Gastroesophageal sphincter (tissue), 4 donors: ENCODE data around the gene FNDC3B. TPM values are rescaled to one million over a fixed set of nuclear protein-coding genes. Genes with fewer than 3 reads are reported as not detected.

ENCODE experiments used
- ATAC-seq: fragments of 150-250 bp; one replicate; pipeline ENCODE4 v1.9.1; 2016; ENCODE audit warnings: mild to moderate bottlenecking, moderate library complexity
- H3K27ac ChIP-seq, 4 donors: fragments of 200-600 bp; sonication (generic) in 3 of 4; 1 replicate in 3 of 4; 2 replicates in 1 of 4; pipeline ENCODE4 v1.5.1; 2016 to 2019
- H3K27me3 ChIP-seq: fragments of 200-600 bp; sonication (generic); one replicate; pipeline ENCODE4 v1.5.1; 2019
- H3K36me3 ChIP-seq, 2 donors: fragments of 200-600 bp; sonication (generic); one replicate each; pipeline ENCODE4 v1.5.1; 2019; ENCODE audit warnings: control low read depth in 1 of 2
- H3K4me1 ChIP-seq, 3 donors: fragments of 200-600 bp; sonication (generic); 1 replicate in 2 of 3; 2 replicates in 1 of 3; pipeline ENCODE4 v1.5.1; 2016 to 2019; ENCODE audit warnings: control low read depth in 2 of 3
- H3K4me3 ChIP-seq, 2 donors: fragments of 200-600 bp; sonication (generic); one replicate each; pipeline ENCODE4 v1.5.1; 2019; ENCODE audit warnings: mild to moderate bottlenecking in 1 of 2, moderate library complexity in 1 of 2
- H3K9me3 ChIP-seq, 3 donors: fragments of 200-600 bp; sonication (generic); one replicate each; pipeline ENCODE4 v1.5.1; 2017 to 2019; ENCODE audit warnings: control low read depth in 2 of 3
- EP300 ChIP-seq: sonication (generic); formaldehyde crosslinking; IDR thresholded peaks from one replicate; pipeline ENCODE4 v1.6.1; 2017; ENCODE audit warnings: antibody characterized with exemption, mild to moderate bottlenecking
- POLR2A ChIP-seq, 2 donors: fragments of 450-650 bp; IDR thresholded peaks; one replicate each; pipeline ENCODE4 v1.6.1; 2017; ENCODE audit warnings: antibody characterized with exemption in 2 of 2, mild to moderate bottlenecking in 2 of 2, moderate library complexity in 1 of 2
- POLR2AphosphoS5 ChIP-seq: sonication (generic); formaldehyde crosslinking; IDR thresholded peaks from one replicate; pipeline ENCODE4 v1.6.1; 2017; ENCODE audit warnings: antibody characterized with exemption
- WGBS, 2 donors: methylation state at CpG; one replicate each; pipeline ENCODE4 v1.1.5; 2018; ENCODE audit warnings: low coverage in 1 of 2; 5-methylcytosine and 5-hydroxymethylcytosine counted together
- total RNA-seq, 4 donors: library from RNA; depleted of rRNA; stranded (reverse); fragments of >200 nt; gene quantifications; one replicate each; pipeline ENCODE4 v1.1.0, GENCODE V29; 2016
- TF ChIP-seq, protein P1 (sequence below), 4 experiments: fragments of 200-600 bp in 2 of 4; fragments of 450-650 bp in 2 of 4; sonication (generic) in 1 of 4; IDR thresholded peaks; one replicate each; pipeline ENCODE4 v1.5.1; 2017 to 2019; ENCODE audit warnings: antibody characterized with exemption in 4 of 4, mild to moderate bottlenecking in 2 of 4, moderate library complexity in 2 of 4

FNDC3B gene
- total RNA-seq, 4 donors from 2014 or later, result 53.1 to 97.2 (median 70.8) TPM

DNA sequence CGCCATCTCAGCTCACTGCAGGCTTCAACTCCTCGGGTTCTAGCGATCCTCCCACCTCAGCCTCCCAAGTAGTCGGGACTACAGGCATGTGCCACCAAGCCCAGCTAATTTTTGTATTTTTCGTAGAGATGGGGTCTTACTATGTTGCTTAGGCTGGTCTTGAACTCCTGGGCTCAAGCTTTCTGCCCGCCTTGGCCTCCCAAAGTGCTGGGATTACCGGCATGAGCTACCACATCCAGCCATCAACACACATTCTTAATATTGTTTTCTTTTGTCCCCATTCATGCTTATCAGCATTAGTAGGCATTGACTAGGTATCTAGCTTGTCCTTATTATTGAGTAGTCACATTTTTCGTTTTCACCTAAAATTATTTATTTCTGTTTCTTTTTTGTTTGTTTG lies 240.6 kb downstream of the FNDC3B start:
- no peak for ATAC-seq
- peaks cover 4 to 49% (median 6%) of the 10 kb centered on the region in 3 donors for H3K4me1 ChIP-seq
- no peaks in the 10 kb centered on the region for H3K9me3 ChIP-seq
- no peak overlapping the region for H3K4me3 ChIP-seq
- WGBS, 2 donors, result 82 to 90% methylated on average over 6 to 8 of the region's 8 CpGs
- no peaks in the 10 kb centered on the region for H3K27me3 ChIP-seq
- H3K36me3 ChIP-seq, result no peaks in the 10 kb centered on the region
- TF ChIP-seq POLR2AphosphoS5, result no peak
- TF ChIP-seq POLR2A (IDR thresholded peaks at IDR 0.05), result no peak
- no peak for TF ChIP-seq EP300
- TF ChIP-seq, protein P1, sequence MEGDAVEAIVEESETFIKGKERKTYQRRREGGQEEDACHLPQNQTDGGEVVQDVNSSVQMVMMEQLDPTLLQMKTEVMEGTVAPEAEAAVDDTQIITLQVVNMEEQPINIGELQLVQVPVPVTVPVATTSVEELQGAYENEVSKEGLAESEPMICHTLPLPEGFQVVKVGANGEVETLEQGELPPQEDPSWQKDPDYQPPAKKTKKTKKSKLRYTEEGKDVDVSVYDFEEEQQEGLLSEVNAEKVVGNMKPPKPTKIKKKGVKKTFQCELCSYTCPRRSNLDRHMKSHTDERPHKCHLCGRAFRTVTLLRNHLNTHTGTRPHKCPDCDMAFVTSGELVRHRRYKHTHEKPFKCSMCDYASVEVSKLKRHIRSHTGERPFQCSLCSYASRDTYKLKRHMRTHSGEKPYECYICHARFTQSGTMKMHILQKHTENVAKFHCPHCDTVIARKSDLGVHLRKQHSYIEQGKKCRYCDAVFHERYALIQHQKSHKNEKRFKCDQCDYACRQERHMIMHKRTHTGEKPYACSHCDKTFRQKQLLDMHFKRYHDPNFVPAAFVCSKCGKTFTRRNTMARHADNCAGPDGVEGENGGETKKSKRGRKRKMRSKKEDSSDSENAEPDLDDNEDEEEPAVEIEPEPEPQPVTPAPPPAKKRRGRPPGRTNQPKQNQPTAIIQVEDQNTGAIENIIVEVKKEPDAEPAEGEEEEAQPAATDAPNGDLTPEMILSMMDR (IDR thresholded peaks at IDR 0.05), result no peak
- H3K27ac ChIP-seq, result peak overlapping the region in 1 of 4 donors; percentile 23

DNA sequence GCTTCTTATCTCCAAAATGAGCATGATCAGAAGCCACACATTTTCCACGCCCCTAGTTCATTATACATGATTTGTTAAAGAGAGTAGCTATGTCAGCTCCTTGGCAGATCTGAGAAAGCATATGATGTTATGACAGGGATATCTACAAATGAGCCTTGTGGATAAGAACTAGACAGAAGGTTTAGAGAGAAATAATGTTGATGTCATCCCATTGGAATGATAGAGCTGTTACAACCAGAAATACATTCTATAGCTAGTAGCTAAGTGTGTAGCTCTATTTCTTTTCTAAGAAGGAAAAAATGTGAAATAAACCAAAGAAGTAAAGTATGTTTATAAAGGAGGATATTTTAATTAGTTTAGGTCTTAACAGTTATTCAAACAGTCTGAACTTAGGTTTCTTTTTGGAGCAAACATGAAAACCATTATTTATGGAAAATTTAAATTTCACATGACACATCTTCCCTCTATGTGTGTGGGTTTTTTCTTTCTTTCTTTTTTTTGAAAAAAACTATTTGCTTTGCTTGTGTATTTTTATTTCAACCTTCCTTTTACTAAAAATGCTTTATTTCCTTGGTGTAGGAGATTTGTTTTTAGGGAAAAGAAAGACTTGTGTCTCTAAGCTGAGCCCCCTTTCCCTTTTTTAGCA lies 241.2 kb downstream of the FNDC3B start:
- no peak overlapping the region for H3K4me3 ChIP-seq
- peaks cover 4 to 48% (median 6%) of the 10 kb centered on the region in 3 donors for H3K4me1 ChIP-seq
- no peaks in the 10 kb centered on the region for H3K27me3 ChIP-seq
- no peak for ATAC-seq
- TF ChIP-seq POLR2AphosphoS5 (no peak), EP300 (no peak), POLR2A (IDR thresholded peaks at IDR 0.05) (no peak)
- TF ChIP-seq, protein P1 (IDR thresholded peaks at IDR 0.05), result no peak
- 40 to 75% methylated on average over 1 of the region's 1 CpG for WGBS, 2 donors
- no peaks in the 10 kb centered on the region for H3K36me3 ChIP-seq
- H3K9me3 ChIP-seq, result no peaks in the 10 kb centered on the region
- no peak overlapping the region for H3K27ac ChIP-seq

DNA sequence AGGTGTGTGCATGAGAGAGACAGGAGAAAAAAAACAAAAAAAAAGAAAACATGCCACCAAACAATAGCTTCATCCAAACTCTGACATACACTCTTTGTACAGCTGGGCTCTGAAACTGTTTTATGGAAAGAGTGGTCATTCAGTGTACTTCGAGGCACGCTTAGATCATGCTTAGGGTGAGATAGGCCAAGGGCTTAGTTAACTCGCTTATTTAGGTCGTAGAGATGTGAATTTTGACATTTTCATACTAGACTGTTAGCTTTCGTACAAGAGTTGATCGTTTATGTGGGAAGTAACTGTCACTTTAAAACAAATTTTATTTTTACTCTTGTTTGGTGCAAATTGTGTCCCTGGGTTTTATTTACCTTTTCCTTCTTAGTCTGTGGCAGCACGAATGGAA lies 242.5 kb downstream of the FNDC3B start:
- no peak overlapping the region for H3K27ac ChIP-seq
- peaks cover 0 to 3% of the 10 kb centered on the region in 2 donors for H3K36me3 ChIP-seq

DNA sequence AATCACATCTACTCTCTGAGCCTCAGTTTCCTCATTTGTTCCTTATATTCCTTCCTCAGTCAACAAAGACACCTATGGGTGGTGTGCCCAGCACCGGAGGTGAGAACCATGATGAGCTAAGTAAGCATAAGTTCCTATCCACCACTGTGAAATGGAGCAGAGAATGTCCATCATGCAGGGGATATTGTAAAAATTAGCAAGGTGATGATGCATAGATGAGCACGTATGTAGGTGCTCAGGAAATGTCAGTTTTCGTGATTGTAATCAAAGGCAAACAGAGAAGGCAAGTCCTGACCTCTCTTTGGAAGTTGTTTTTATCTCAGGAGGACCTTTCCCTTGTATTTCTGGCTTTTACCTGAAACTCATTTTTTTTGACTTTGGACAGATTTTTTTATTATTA lies 243.5 kb downstream of the FNDC3B start:
- H3K27ac ChIP-seq, result no peak overlapping the region
- ATAC-seq, result no peak
- WGBS, 2 donors, result 92 to 94% methylated on average over 3 of the region's 3 CpGs

More for the DNA sequence above, 242.5 kb downstream of the FNDC3B start:
- TF ChIP-seq EP300, result no peak
- TF ChIP-seq POLR2A (IDR thresholded peaks at IDR 0.05), result no peak
- TF ChIP-seq POLR2AphosphoS5, result no peak
- TF ChIP-seq, protein P1 (IDR thresholded peaks at IDR 0.05), result no peak
- Histone ChIP-seq H3K9me3 (no peaks in the 10 kb centered on the region), H3K4me3 (no peak overlapping the region), H3K27me3 (no peaks in the 10 kb centered on the region), H3K4me1 (peaks cover 4 to 42% (median 6%) of the 10 kb centered on the region in 3 donors)
- no peak for ATAC-seq
- 74 to 93% methylated on average over 7 of the region's 7 CpGs for WGBS, 2 donors

More for the DNA sequence above, 243.5 kb downstream of the FNDC3B start:
- Histone ChIP-seq H3K36me3 (peaks cover 4 to 13% of the 10 kb centered on the region in 2 donors), H3K27me3 (no peaks in the 10 kb centered on the region), H3K9me3 (no peaks in the 10 kb centered on the region), H3K4me1 (peaks cover 4 to 41% (median 6%) of the 10 kb centered on the region in 3 donors), H3K4me3 (no peak overlapping the region)
- TF ChIP-seq, protein P1 (IDR thresholded peaks at IDR 0.05), result no peak
- TF ChIP-seq POLR2A (IDR thresholded peaks at IDR 0.05), result no peak
- no peak for TF ChIP-seq POLR2AphosphoS5
- no peak for TF ChIP-seq EP300
